Kidney (tissue), 22 donors: ENCODE measurements around the gene KRTAP12-1. TPM values are rescaled to one million over a fixed set of nuclear protein-coding genes. Genes with fewer than 3 reads are reported as not detected.
A peak's percentile ranks its signal among the peaks of the same experiment; 100 is the strongest.

Source experiments
- DNase-seq, 5 donors: peaks; one replicate each; pipeline ENCODE4 v3.0.0-alpha.2; 2013 to 2020
- FAIRE-seq: peaks from 2 replicates; lab custom pipeline; 2012; peaks lifted over from hg19 to GRCh38; lab: Jason Lieb, UNC
- H3K27ac ChIP-seq, 2 donors: one replicate each; pipeline ENCODE4 v1.7.0; 2013; ENCODE audit warnings: low read depth in 2 of 2, low read length in 2 of 2, inconsistent platforms in 1 of 2
- H3K27me3 ChIP-seq: one replicate; pipeline ENCODE4 v1.7.1; 2013; ENCODE audit warnings: low read length, inconsistent platforms; ENCODE audit not compliant: control insufficient read depth, insufficient read depth
- H3K36me3 ChIP-seq, 3 donors: one replicate each; pipeline versions ENCODE4 v1.7.0 to v1.7.1; 2013; ENCODE audit warnings: low read length in 3 of 3, control low read depth in 1 of 3, inconsistent platforms in 1 of 3; ENCODE audit not compliant: insufficient read depth in 3 of 3, control insufficient read depth in 2 of 3
- H3K4me1 ChIP-seq, 3 donors: one replicate each; pipeline versions ENCODE4 v1.7.0 to v1.7.1; 2013; ENCODE audit warnings: low read length in 3 of 3, inconsistent platforms in 1 of 3, low read depth in 1 of 3; ENCODE audit not compliant: control insufficient read depth in 2 of 3, insufficient read depth in 2 of 3
- H3K4me3 ChIP-seq, 3 donors: one replicate each; pipeline versions ENCODE4 v1.7.0 to v1.8.1; 2013; ENCODE audit warnings: low read length in 3 of 3, control low read depth in 1 of 3, inconsistent platforms in 1 of 3
- H3K9ac ChIP-seq, 3 donors: one replicate each; pipeline versions ENCODE4 v1.7.0 to v1.7.1; 2013; ENCODE audit warnings: low read length in 3 of 3, control low read depth in 1 of 3, inconsistent platforms in 1 of 3
- H3K9me3 ChIP-seq, 3 donors: one replicate each; pipeline versions ENCODE4 v1.7.0 to v1.7.1; 2013; ENCODE audit warnings: low read length in 3 of 3, control low read depth in 1 of 3, inconsistent platforms in 1 of 3; ENCODE audit not compliant: control insufficient read depth in 2 of 3, insufficient read depth in 1 of 3
- CTCF ChIP-seq: IDR thresholded peaks from 3 replicates; pipeline ENCODE4 v1.5.1; 2012; ENCODE audit warnings: mild to moderate bottlenecking, moderate library complexity, borderline replicate concordance; ENCODE audit not compliant: insufficient read depth; ENCODE audit errors: extremely low read depth
- intact Hi-C: fragments of 100-400 bp; cut with DNase I; formaldehyde crosslinking; loops from one replicate; pipeline ENCODE4 v1.11.1; 2022
- long read RNA-seq, 10 donors: library from polyadenylated mRNA in 1 of 10; unstranded in 1 of 10; transcript quantifications; one replicate each; pipeline ENCODE4 v2.0.0 and lab custom pipeline, GENCODE V29; 2021 to 2026
- polyA plus RNA-seq: library from polyadenylated mRNA; stranded (reverse); fragments of 350-450 nt; fragmentation: Illumina TruSeq; extraction: RNeasy Lipid Tissue Mini Kit (QIAGEN cat#74804); gene quantifications from one replicate; pipeline ENCODE4 v1.2.3, GENCODE V29; 2014; ENCODE audit warnings: low read depth, low replicate concordance; ENCODE audit not compliant: insufficient read depth
- total RNA-seq: library from RNA; stranded (reverse); fragmentation: NEBNext Ultra II Directional; extraction: Animal tissue kit (Norgen Biotek cat#: 25700); gene quantifications from one replicate; pipeline ENCODE4 v1.2.1, GENCODE V29; 2021
- donor health status: control.
- donor health status: control.
- donor health status: control.
- donor health status: control.
- donor health status: control.
- donor health status: DM: yes; HTN: yes; CAD: no.
- donor health status: Normal renal cell carcinoma (clear cell type).

The KRTAP12-1 gene
- total RNA-seq, result not detected
- polyA plus RNA-seq, result not detected
- long read RNA-seq, donor 1, result 0 reads
- long read RNA-seq, donor 2, result 0 reads
- long read RNA-seq, donor 3, result 0 reads
- long read RNA-seq, donor 4, result 0 reads
- long read RNA-seq, donor 5, result 0 reads
- long read RNA-seq, donor 6, result 0 reads
- long read RNA-seq, donor 7, result 0 reads
- long read RNA-seq, donor 8, result 0 reads
- long read RNA-seq, donor 9, result 0 reads
- long read RNA-seq, donor 10, result 0 reads

- no peak for DNase-seq
- H3K9me3 ChIP-seq, result no peaks in the 10 kb centered on the region
- no peaks in the 10 kb centered on the region for H3K27me3 ChIP-seq
- intact Hi-C loops, result no loop called here
- no peak within 1 kb of the TSS for H3K9ac ChIP-seq
- no peak for TF ChIP-seq CTCF
- no peaks in the 10 kb centered on the region for H3K36me3 ChIP-seq
- H3K4me1 ChIP-seq, result no peaks in the 10 kb centered on the region
- H3K27ac ChIP-seq, result no peak within 1 kb of the TSS
- H3K4me3 ChIP-seq, result no peak within 1 kb of the TSS
- no peak for FAIRE-seq
Observed at GRCh38 chr21:44681861-44682579, at the start of gene KRTAP12-1. TSS of gene KRTAP12-1 (minus strand) at chr21:44682163. CDS start at chr21:44682123, 40 bp downstream.

GRCh38 chr21:44730951-44731579 is 49.1 kb upstream of the KRTAP12-1 start:
- no peaks in the 10 kb centered on the region for H3K36me3 ChIP-seq
- no peak for TF ChIP-seq CTCF
- intact Hi-C loops, result no loop called here
- H3K9me3 ChIP-seq, result peaks cover 0 to under 1% (median 0%) of the 10 kb centered on the region in 3 donors
- DNase-seq, result peak in 1 of 5 donors; percentile 11
- no peaks in the 10 kb centered on the region for H3K27me3 ChIP-seq
- FAIRE-seq, result no peak
- no peak overlapping the region for H3K9ac ChIP-seq
- H3K4me1 ChIP-seq, result no peaks in the 10 kb centered on the region
- no peak overlapping the region for H3K4me3 ChIP-seq
- H3K27ac ChIP-seq, result no peak overlapping the region

- no peak for TF ChIP-seq CTCF
- no peak for DNase-seq
- no peak for FAIRE-seq
- Histone ChIP-seq H3K36me3 (no peaks in the 10 kb centered on the region), H3K27ac (no peak overlapping the region), H3K4me1 (no peaks in the 10 kb centered on the region), H3K9me3 (no peaks in the 10 kb centered on the region), H3K27me3 (no peaks in the 10 kb centered on the region), H3K9ac (no peak overlapping the region), H3K4me3 (no peak overlapping the region)
- intact Hi-C loops, result no loop called here
Observed at GRCh38 chr21:44730028-44730395, 48.0 kb upstream of the KRTAP12-1 start.
